HUES6 (cell line): ENCODE data around the gene SOS1.
A peak's percentile ranks its signal among the peaks of the same experiment; 100 is the strongest.
"Not testable (repeated sequence)": the region's sequence is repeated elsewhere in the genome, so short reads cannot be mapped to it uniquely, and the experiment has no call there.

Source experiments
- H3K27ac ChIP-seq: 2 replicates; pipeline ENCODE4 v1.7.0; 2013; ENCODE audit warnings: low read depth, mild to moderate bottlenecking, low read length, inconsistent platforms
- H3K27me3 ChIP-seq: 2 replicates; pipeline ENCODE4 v1.6.1; 2013; ENCODE audit warnings: low read length; ENCODE audit not compliant: control insufficient read depth, insufficient read depth
- H3K36me3 ChIP-seq: 2 replicates; pipeline ENCODE4 v1.6.1; 2013; ENCODE audit warnings: low read length; ENCODE audit not compliant: control insufficient read depth, insufficient read depth
- H3K4me1 ChIP-seq: 2 replicates; pipeline ENCODE4 v1.6.1; 2013; ENCODE audit warnings: low read length; ENCODE audit not compliant: control insufficient read depth, insufficient read depth
- H3K4me3 ChIP-seq: 2 replicates; pipeline ENCODE4 v1.5.1; 2013; ENCODE audit warnings: low read depth, low read length
- H3K9ac ChIP-seq: one replicate; pipeline ENCODE4 v1.6.1; 2013; ENCODE audit warnings: mild to moderate bottlenecking, low read length
- H3K9me3 ChIP-seq: 2 replicates; pipeline ENCODE4 v1.6.1; 2013; ENCODE audit warnings: low read depth, low read length; ENCODE audit not compliant: control insufficient read depth, insufficient read depth

The SOS1 gene

GRCh38 chr2:38947241-38948239 is 173.3 kb downstream of the SOS1 start:
- Histone ChIP-seq H3K4me3 (no peak overlapping the region), H3K36me3 (no peaks in the 10 kb centered on the region), H3K9ac (no peak overlapping the region), H3K27ac (no peak overlapping the region), H3K9me3 (no peaks in the 10 kb centered on the region), H3K4me1 (peaks cover 35% of the 10 kb centered on the region), H3K27me3 (no peaks in the 10 kb centered on the region)

DNA sequence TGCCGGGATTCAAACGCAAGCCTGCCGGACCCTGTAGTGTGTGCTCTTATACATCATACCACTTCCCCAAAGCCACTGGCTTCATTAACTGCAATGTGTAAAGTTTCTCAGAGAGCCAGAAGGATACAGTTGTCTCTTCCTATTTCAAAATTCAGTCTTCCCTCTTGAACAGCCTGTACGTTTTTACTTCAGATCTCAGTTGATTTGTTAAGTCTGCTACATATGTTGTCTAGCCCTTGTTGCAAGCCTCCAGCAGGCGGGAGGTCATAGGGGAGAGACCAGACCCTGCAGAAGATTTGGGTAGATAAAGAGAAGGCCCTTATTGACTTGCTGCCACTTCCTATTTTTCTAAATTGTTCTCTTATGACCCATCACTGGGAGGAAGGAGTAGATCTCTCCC is 174.9 kb downstream of the SOS1 start:
- H3K27ac ChIP-seq, result no peak overlapping the region

GRCh38 chr2:38945372-38945771 is 175.5 kb downstream of the SOS1 start:
- Histone ChIP-seq H3K4me1 (peaks cover 35% of the 10 kb centered on the region), H3K36me3 (no peaks in the 10 kb centered on the region), H3K4me3 (no peak overlapping the region), H3K27me3 (no peaks in the 10 kb centered on the region), H3K9me3 (no peaks in the 10 kb centered on the region), H3K27ac (no peak overlapping the region), H3K9ac (no peak overlapping the region)

More for the DNA sequence above, 174.9 kb downstream of the SOS1 start:
- peaks cover 35% of the 10 kb centered on the region for H3K4me1 ChIP-seq
- H3K27me3 ChIP-seq, result no peaks in the 10 kb centered on the region
- no peaks in the 10 kb centered on the region for H3K36me3 ChIP-seq
- H3K9me3 ChIP-seq, result no peaks in the 10 kb centered on the region
- no peak overlapping the region for H3K4me3 ChIP-seq
- H3K9ac ChIP-seq, result no peak overlapping the region

DNA sequence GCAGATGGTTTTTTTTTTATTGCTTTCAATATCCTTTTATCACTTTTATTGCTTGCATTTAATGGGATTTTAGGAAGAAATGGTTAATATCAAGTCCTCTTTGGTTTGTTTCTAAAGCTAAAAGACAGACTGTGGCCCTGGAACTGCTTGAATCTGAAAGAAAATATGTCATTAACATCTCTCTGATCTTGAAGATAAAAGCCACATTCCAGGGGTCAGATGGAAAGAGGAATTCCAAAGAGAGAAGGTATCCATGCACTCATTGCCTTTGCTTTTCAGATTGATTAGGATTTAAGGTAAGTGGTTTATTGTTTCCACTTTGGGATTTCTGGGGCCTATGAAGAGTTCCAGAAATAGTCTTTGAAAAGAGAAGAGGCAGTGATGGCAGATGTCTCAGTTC is 177.1 kb downstream of the SOS1 start:
- Histone ChIP-seq H3K9me3 (no peaks in the 10 kb centered on the region), H3K9ac (peak overlapping the region; percentile 22)

DNA sequence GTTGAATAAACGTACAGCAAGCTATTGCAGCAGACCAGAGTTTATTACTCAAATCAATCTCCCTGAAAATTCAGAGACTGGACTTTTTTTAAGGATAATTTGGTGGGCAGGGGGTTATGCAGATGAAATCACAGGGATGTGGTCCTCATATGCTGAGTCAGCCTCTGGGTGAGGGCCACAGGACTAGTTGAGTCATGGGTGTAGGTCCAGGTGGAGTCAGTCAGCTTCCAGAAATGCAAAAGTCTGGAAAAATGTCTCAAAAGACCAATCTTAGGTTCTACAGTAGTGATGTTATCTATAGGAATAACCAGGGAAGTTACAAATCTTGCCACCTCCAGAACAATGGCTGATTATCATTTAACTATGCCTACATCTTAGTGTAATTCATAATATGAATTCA is 180.1 kb downstream of the SOS1 start:
- H3K27me3 ChIP-seq, result no peaks in the 10 kb centered on the region
- H3K4me3 ChIP-seq, result no peak overlapping the region
- no peak overlapping the region for H3K9ac ChIP-seq
- no peaks in the 10 kb centered on the region for H3K9me3 ChIP-seq
- peaks cover 26% of the 10 kb centered on the region for H3K4me1 ChIP-seq
- H3K27ac ChIP-seq, result no peak overlapping the region
- no peaks in the 10 kb centered on the region for H3K36me3 ChIP-seq

More for the DNA sequence above, 177.1 kb downstream of the SOS1 start:
- Histone ChIP-seq H3K36me3 (no peaks in the 10 kb centered on the region), H3K4me3 (peak overlapping the region; percentile 18; the same call in 1 of the 2 replicates), H3K27me3 (no peaks in the 10 kb centered on the region), H3K4me1 (peaks cover 35% of the 10 kb centered on the region), H3K27ac (peak overlapping the region; percentile 57; the same call in 1 of the 2 replicates)

DNA sequence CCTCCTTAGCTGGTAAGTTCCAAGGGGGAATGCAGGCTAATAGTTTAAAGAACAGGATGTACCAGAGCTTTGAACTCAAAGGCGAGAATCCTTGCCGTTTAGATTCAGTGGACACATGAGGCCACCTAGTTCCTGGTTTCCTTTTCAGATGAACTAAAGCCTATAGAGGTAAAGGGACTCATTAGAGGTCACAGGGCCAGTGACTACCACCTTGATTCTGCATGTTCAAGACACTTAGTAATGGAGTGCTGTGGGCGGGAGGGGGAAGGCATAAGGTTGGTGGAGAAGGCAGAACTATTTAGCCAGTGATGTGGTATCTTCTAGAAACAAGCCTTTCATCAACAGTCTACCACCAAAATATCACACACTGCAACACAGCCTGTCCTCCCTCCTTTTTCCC is 183.3 kb downstream of the SOS1 start:
- Histone ChIP-seq H3K27me3 (no peaks in the 10 kb centered on the region), H3K36me3 (no peaks in the 10 kb centered on the region), H3K4me1 (no peaks in the 10 kb centered on the region), H3K4me3 (no peak overlapping the region), H3K9me3 (no peaks in the 10 kb centered on the region), H3K27ac (no peak overlapping the region), H3K9ac (no peak overlapping the region)

DNA sequence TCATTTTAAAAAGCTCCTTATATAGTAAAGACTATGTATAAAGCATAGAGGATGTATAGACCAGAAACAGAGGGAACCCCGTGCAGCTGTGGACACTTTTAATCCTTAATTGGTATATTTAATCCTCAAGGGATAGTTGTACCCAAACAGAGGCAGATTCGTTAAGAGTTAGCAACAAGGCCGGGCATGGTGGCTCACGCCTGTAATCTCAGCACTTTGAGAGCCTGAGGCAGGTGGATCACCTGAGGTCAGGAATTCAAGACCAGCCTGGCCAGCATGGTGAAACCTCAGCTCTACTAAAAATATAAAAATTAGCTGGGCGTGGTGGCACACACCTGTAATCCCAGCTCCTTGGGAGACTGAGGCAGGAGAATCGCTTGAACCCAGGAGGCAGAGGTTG is 184.3 kb downstream of the SOS1 start:
- H3K27ac ChIP-seq, H3K9ac ChIP-seq, H3K4me1 ChIP-seq, H3K4me3 ChIP-seq, H3K9me3 ChIP-seq, H3K36me3 ChIP-seq, H3K27me3 ChIP-seq: not testable (repeated sequence)

DNA sequence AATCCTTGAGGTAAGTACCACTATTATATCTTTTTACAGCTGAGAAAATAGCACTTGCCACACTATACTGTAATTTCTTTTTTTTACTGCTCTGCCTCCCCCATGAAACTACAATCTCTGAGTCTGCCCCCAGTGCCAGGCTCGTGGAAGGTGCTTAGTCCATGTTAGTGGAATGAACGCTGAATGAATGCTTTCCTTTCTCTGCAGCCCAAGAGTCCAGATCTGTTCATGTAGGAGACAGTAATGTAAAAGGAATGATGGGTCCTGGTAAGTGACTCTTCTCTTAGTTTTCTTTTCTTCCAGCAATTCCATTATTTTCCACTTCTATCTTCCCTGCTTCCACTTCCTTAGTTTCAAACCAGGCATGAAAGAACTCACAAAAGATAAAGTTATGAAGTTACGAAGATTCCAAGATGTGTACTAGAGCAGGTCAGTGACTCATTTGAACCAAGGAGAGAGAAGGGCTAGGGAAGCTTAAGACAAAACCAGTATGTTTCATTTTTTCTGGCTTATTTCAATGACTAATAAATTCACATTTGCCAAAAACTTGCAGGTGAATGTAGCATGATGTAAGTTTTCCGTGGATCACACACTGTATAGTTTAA is 185.2 kb downstream of the SOS1 start:
- Histone ChIP-seq H3K36me3 (no peaks in the 10 kb centered on the region), H3K9me3 (no peaks in the 10 kb centered on the region), H3K27me3 (no peaks in the 10 kb centered on the region), H3K4me1 (no peaks in the 10 kb centered on the region), H3K27ac (no peak overlapping the region), H3K4me3 (no peak overlapping the region), H3K9ac (no peak overlapping the region)

- Histone ChIP-seq H3K4me1 (no peaks in the 10 kb centered on the region), H3K4me3 (no peak overlapping the region), H3K36me3 (no peaks in the 10 kb centered on the region), H3K9me3 (no peaks in the 10 kb centered on the region), H3K27ac (no peak overlapping the region), H3K9ac (no peak overlapping the region), H3K27me3 (no peaks in the 10 kb centered on the region)
Observed at GRCh38 chr2:38934742-38935141, 186.1 kb downstream of the SOS1 start.

DNA sequence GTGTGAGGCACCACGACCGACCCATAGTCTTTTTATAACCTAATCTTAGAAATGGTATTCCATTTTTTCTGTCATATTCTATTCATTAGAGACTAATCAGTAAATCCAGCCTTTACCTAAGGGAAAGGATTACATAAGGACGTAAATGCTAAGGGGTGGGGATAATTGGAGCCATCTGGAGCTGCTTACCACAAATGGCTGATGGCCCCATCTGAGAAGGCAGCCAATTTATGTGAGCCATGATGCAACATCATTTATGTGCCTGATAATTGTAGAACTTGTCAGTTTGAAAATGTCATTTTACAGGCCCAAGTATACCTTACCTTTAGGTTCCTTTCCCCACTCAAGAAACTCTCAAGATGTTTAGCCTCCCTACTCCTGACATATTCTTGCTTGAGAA is 187.2 kb downstream of the SOS1 start:
- no peak overlapping the region for H3K9ac ChIP-seq
- H3K4me1 ChIP-seq, result no peaks in the 10 kb centered on the region
- no peaks in the 10 kb centered on the region for H3K27me3 ChIP-seq
- no peaks in the 10 kb centered on the region for H3K36me3 ChIP-seq
- H3K9me3 ChIP-seq, result no peaks in the 10 kb centered on the region
- H3K27ac ChIP-seq, result no peak overlapping the region
- no peak overlapping the region for H3K4me3 ChIP-seq

GRCh38 chr2:38932586-38932985 is 188.3 kb downstream of the SOS1 start:
- no peak overlapping the region for H3K27ac ChIP-seq

More at GRCh38 chr2:38932586-38932985, 188.3 kb downstream of the SOS1 start:
- Histone ChIP-seq H3K27me3 (no peaks in the 10 kb centered on the region), H3K36me3 (no peaks in the 10 kb centered on the region), H3K4me1 (no peaks in the 10 kb centered on the region), H3K9me3 (no peaks in the 10 kb centered on the region), H3K9ac (no peak overlapping the region), H3K4me3 (no peak overlapping the region)
